ENCODE measurements around the gene HHEX. TPM values are rescaled to one million over a fixed set of nuclear protein-coding genes. Genes with fewer than 3 reads are reported as not detected.

The HHEX gene
- total and polyA plus RNA-seq, 2 of the 4 experiments (the other 2 are of a cell fraction) = 2.3 to 7.7 TPM

- dilution Hi-C loops (cut with HindIII; ENCODE audit: low sequenced_read_pairs, unreplicated experiment) = no loop called here
Measured at GRCh38 chr10:92690915-92691590, 1.3 kb downstream of the HHEX start.

More at GRCh38 chr10:92690915-92691590, 1.3 kb downstream of the HHEX start:
- Histone ChIP-seq H4K91ac (ENCODE audit: insufficient read depth, low read depth, low read length) (no peak overlapping the region), H3K9me1 (ENCODE audit: insufficient read depth, low read length) (0 out of 2 replicates have a peak, but pooled peaks cover 5% of the 10 kb centered on the region), H3K4me2 (ENCODE audit: low read depth, low read length) (peak overlapping the region; percentile 94), H3K56ac (ENCODE audit: extremely low read depth, insufficient read depth, low read length) (peak overlapping the region; percentile 51; the same call in 1 of the 2 replicates), H3K79me1 (ENCODE audit: low read depth in 1 of 2, low read length in 2 of 2) (peaks cover 20 to 44% of the 10 kb centered on the region in 2 experiments; a peak in 3 of 4 replicates), H3K18ac (ENCODE audit: low read depth, low read length) (0 out of 2 replicates have a peak overlapping the region, but pooled peaks have one; percentile 25), H3K27ac (ENCODE audit: insufficient read depth, low read length) (peak overlapping the region; percentile 12; the same call in 1 of the 2 replicates), H3K23ac (ENCODE audit: low read depth, low read length) (peak overlapping the region; percentile 91), H2BK120ac (ENCODE audit: low read depth, low read length) (0 out of 2 replicates have a peak overlapping the region, but pooled peaks have one; percentile 8), H2AK5ac (ENCODE audit: low read depth, low read length) (no peak overlapping the region), H3K9ac (ENCODE audit: low read depth, low read length) (peak overlapping the region; percentile 79; the same call in 1 of the 2 replicates), H2BK15ac (ENCODE audit: low read depth, low read length) (no peak overlapping the region), H2AK9ac (replicated peaks; ENCODE audit: low read depth, low read length, poor library complexity) (peak overlapping the region; percentile 94), H3K27me3 (ENCODE audit: control insufficient read depth, insufficient read depth, low read length) (no peaks in the 10 kb centered on the region), H4K8ac (ENCODE audit: low read depth in 2 of 2, low read length in 2 of 2) (peak overlapping the region in 1 of 2 experiments; percentile 62; a peak in 1 of 4 replicates), H2BK20ac (ENCODE audit: low read depth, low read length) (peak overlapping the region; percentile 21; the same call in 1 of the 2 replicates), H3K4me1 (ENCODE audit: control insufficient read depth, insufficient read depth, low read length) (peaks cover 16% of the 10 kb centered on the region), H3K9me3 (ENCODE audit: control insufficient read depth, insufficient read depth, low read length) (peaks cover 6% of the 10 kb centered on the region; the same call in 1 of the 2 replicates), H3K4me3 (ENCODE audit: insufficient read depth, low read depth, low read length) (peak overlapping the region; percentile 95), H2BK5ac (ENCODE audit: low read depth, low read length, poor library complexity, severe bottlenecking) (no peak overlapping the region), H3K4ac (ENCODE audit: low read depth, low read length) (peak overlapping the region; percentile 73), H4K5ac (ENCODE audit: low read depth, low read length) (peak overlapping the region; percentile 42; the same call in 1 of the 2 replicates), H3K36me3 (ENCODE audit: control insufficient read depth, insufficient read depth, low read length) (peaks cover 9% of the 10 kb centered on the region), H3K14ac (replicated peaks; ENCODE audit: low read depth, low read length) (peak overlapping the region; percentile 71), H4K20me1 (ENCODE audit: insufficient read depth, low read length) (0 out of 2 replicates have a peak, but pooled peaks cover 3% of the 10 kb centered on the region), H2AFZ (replicated peaks; ENCODE audit: low read length, poor library complexity) (peak overlapping the region; percentile 94)
- ATAC-seq (ENCODE audit: low read depth) = no peak
- BruUV-seq (replicated peaks) = TSS peak; percentile 33
- intact Hi-C loops (cut with micrococcal nuclease) = loop anchor here (5.0 kb wide), 1 partner anchor 131 kb away; no protein-coding TSS in a partner anchor
- TF ChIP-seq CEBPB (IDR thresholded peaks at IDR 0.05; ENCODE audit: low read depth, low read length) = no peak
- no peak for TF ChIP-seq MXI1 (IDR thresholded peaks at IDR 0.05; ENCODE audit: borderline replicate concordance, low read depth, low read length)
- no peak for TF ChIP-seq FOS (IDR thresholded peaks at IDR 0.05; ENCODE audit: low read depth, low read length)
- no peak for TF ChIP-seq CTCF (conservative IDR thresholded peaks at IDR 0.05; ENCODE audit: low read depth, low read length)
- TF ChIP-seq USF2 (IDR thresholded peaks at IDR 0.05; ENCODE audit: low read depth, low read length) = no peak
- TF ChIP-seq POLR2A (IDR thresholded peaks at IDR 0.05; ENCODE audit: low read depth, low read length) = no peak
- no peak for TF ChIP-seq MAFK (IDR thresholded peaks at IDR 0.05; ENCODE audit: low read depth, low read length)
- TF ChIP-seq RCOR1 (IDR thresholded peaks at IDR 0.05; ENCODE audit: insufficient replicate concordance, low read length) = no peak
- TF ChIP-seq CHD1 (IDR thresholded peaks at IDR 0.05; ENCODE audit: low read depth, low read length) = no peak
- TF ChIP-seq RAD21 (IDR thresholded peaks at IDR 0.05; ENCODE audit: low read length) = no peak
- no peak for TF ChIP-seq SMC3 (IDR thresholded peaks at IDR 0.05; ENCODE audit: low read depth, low read length)
- ChIA-PET CTCF (interaction anchor here (0.6 to 1.2 kb wide), 3 partner anchors 10 to 152 kb away, joined by 3 to 4 read pairs (median 3); no protein-coding TSS in a partner anchor), POLR2A (ENCODE audit: unreplicated experiment) (interaction anchor here (0.6 kb wide), 1 partner anchor 156 kb away, joined by 3 read pairs; no protein-coding TSS in a partner anchor)
- WGBS, 2 experiments (ENCODE audit: extremely low coverage in 2 of 2, insufficient read length in 1 of 2) = 65% methylated on average over 10 of the region's 30 CpGs; no CpG with 5 or more reads in 1 of the 2 experiments
- no peak for DNase-seq
- in situ Hi-C loops (cut with MboI; ENCODE audit: low sequenced_read_pairs) = no loop called here
